ENCODE measurements around the gene CPZ. TPM values are rescaled to one million over a fixed set of nuclear protein-coding genes. Genes with fewer than 3 reads are reported as not detected.

Gene CPZ
- total and polyA plus RNA-seq, 2 experiments from 2014 or later: 24.6 to 37.3 TPM

DNA sequence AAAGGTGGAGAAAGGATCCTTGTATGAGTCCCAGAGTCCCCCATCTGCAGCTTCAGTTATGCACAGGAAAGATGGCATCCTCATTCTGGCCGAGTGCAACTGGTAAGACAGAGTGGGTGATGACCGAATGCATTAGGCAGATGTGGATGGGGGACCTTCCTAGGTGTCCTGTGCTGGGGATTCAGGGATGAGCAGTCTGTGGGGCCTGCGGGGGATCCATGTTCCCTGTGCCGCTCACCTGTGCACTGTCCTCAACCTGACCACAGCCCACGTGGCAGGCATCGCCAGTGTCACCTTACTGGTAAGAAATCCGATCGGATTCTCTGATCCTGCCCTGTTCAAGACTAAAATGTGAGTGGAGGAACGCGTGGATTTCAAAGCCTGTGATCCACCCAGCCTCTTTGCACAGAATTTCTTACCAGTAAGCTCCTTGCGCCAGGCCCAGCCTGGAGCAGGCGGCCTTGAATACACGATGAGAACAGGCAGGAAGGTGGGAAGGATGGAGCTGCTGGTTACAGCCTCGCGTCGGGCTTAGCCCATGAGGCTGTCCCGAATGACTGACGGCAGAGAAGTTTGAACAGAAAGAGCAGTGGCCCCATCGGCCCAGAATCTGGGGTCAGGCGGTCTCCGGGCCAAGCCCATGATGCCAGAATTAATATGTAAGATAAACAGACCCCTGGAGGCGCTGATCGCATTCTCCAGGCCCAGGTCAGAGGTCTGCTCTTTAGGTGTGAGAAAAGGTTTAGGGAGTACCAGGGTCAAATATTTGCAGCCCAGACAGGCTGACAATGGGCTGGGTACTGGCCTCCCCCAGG lies 56.5 kb downstream of the CPZ start:
- TF ChIP-seq ZNF114 (CRISPR knock-in tag; IDR thresholded peaks at IDR 0.05) (no peak), EZH2 (IDR thresholded peaks at IDR 0.05; ENCODE audit: low read depth, unreplicated experiment) (no peak)
- TF ChIP-seq, protein P1, sequence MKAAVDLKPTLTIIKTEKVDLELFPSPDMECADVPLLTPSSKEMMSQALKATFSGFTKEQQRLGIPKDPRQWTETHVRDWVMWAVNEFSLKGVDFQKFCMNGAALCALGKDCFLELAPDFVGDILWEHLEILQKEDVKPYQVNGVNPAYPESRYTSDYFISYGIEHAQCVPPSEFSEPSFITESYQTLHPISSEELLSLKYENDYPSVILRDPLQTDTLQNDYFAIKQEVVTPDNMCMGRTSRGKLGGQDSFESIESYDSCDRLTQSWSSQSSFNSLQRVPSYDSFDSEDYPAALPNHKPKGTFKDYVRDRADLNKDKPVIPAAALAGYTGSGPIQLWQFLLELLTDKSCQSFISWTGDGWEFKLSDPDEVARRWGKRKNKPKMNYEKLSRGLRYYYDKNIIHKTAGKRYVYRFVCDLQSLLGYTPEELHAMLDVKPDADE (IDR thresholded peaks at IDR 0.05): no peak
- no peak for DNase-seq (ENCODE audit: low spot score)
- no peaks in the 10 kb centered on the region for H3K36me3 ChIP-seq (ENCODE audit: insufficient read depth)
- Mint-ChIP-seq H3K27me3 (ENCODE audit: insufficient read depth, low read depth, poor library complexity) (peaks cover 7% of the 10 kb centered on the region), H3K4me3 (no peak overlapping the region), H3K9me3 (no peaks in the 10 kb centered on the region), H3K36me3 (ENCODE audit: low read depth) (no peaks in the 10 kb centered on the region), H3K4me1 (peaks cover 6% of the 10 kb centered on the region), H3K27ac (no peak overlapping the region)
- H3K27me3 ChIP-seq (ENCODE audit: insufficient read depth): no peaks in the 10 kb centered on the region
- H4K20me1 ChIP-seq (replicated peaks; ENCODE audit: insufficient read depth): no peaks in the 10 kb centered on the region
- no peak overlapping the region for H3K27ac ChIP-seq (ENCODE audit: low read depth)
- no peaks in the 10 kb centered on the region for H3K9me2 ChIP-seq (ENCODE audit: insufficient read depth)
- H3K79me2 ChIP-seq (replicated peaks; ENCODE audit: insufficient read depth): no peaks in the 10 kb centered on the region
- no peak overlapping the region for H3K4me2 ChIP-seq
- no peak overlapping the region for H3K4me3 ChIP-seq
- no peaks in the 10 kb centered on the region for H3F3A ChIP-seq (replicated peaks; ENCODE audit: low read depth)
- H2AFZ ChIP-seq: peak overlapping the region; percentile 28; the same call in 1 of the 2 replicates
- ATAC-seq: no peak
- H3K4me1 ChIP-seq (ENCODE audit: insufficient read depth): no peaks in the 10 kb centered on the region

DNA sequence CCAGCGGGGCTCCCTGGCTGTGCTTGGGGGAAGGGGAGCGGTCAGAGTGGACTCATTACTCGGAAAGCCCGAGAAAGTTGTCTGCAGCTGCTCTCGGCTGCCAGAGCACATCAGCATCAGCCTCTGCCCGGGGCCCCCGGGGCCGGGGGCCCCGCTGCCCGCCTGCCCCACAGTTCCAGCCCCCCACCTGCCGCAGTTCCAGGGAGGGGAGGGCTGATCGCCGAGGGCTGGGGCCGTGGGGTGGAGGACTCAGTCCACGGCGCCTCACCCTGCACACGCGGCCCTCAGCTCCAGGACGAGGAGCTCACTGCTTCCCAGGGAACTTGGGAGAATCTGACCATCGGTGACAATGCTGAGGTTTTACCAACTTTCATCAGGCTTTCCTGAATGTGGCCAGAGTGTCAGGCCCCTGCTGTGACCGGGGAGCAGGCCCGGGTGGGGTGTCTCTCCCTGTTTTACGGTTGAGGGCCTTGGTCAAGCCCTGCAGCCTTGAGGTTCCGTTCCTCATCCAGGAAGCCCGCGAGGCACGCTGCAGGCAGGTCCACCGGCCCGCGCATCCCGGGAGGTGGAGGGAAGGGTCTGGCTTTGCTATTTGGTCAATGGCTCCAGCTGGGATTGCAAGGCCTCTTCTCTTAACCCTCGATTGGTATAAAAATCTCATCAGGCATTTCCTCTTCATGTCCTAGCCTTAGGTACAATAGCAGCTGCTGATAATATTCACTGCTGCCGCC lies 57.2 kb downstream of the CPZ start:
- H3K4me2 ChIP-seq: no peak overlapping the region
- H3K79me2 ChIP-seq (replicated peaks; ENCODE audit: insufficient read depth): no peaks in the 10 kb centered on the region
- no peaks in the 10 kb centered on the region for H3K36me3 ChIP-seq (ENCODE audit: insufficient read depth)
- H3K4me3 ChIP-seq: no peak overlapping the region
- no peaks in the 10 kb centered on the region for H3K9me2 ChIP-seq (ENCODE audit: insufficient read depth)
- no peak for ATAC-seq
- Mint-ChIP-seq H3K4me1 (peaks cover 6% of the 10 kb centered on the region), H3K36me3 (ENCODE audit: low read depth) (no peaks in the 10 kb centered on the region), H3K27ac (no peak overlapping the region; the same call in 1 of the 2 replicates), H3K4me3 (no peak overlapping the region), H3K27me3 (ENCODE audit: insufficient read depth, low read depth, poor library complexity) (peaks cover 7% of the 10 kb centered on the region), H3K9me3 (no peaks in the 10 kb centered on the region; the same call in 2 of the 3 replicates)
- no peaks in the 10 kb centered on the region for H3K4me1 ChIP-seq (ENCODE audit: insufficient read depth)
- no peaks in the 10 kb centered on the region for H3F3A ChIP-seq (replicated peaks; ENCODE audit: low read depth)
- TF ChIP-seq NANOG (IDR thresholded peaks at IDR 0.05; ENCODE audit: borderline replicate concordance) (no peak), ZNF114 (CRISPR knock-in tag; IDR thresholded peaks at IDR 0.05) (no peak)
- no peak overlapping the region for H3K27ac ChIP-seq (ENCODE audit: low read depth)
- no peak for DNase-seq (ENCODE audit: low spot score)
- H3K27me3 ChIP-seq (ENCODE audit: insufficient read depth): no peaks in the 10 kb centered on the region
- 0 out of 2 replicates have a peak overlapping the region, but pooled peaks have one; percentile 28 for H2AFZ ChIP-seq
- no peaks in the 10 kb centered on the region for H4K20me1 ChIP-seq (replicated peaks; ENCODE audit: insufficient read depth)

DNA sequence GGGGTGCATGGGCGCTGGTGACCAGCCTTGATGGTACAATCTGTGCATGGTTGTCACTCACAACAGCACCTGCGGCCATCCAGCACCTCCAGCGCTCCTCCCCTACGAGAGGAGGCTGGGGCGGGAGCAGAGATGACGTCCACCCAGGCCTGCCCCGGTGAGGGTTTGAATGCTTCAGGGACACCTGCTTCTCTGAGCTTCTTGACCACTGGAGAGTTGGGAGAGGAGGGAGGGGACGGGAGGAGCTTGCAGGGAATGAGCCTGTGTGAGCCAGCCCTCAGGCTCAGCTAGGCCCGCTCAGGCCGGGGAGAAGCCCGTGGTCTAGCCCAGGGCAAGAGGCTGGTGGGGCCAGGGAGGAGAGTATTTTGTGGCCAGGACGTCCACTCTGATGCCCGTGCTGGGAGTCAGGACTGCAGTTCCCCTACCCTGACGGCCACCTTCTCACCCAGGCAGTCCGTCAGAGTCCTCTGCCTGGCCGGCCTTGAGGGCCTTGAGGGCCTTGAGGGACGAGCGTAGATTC lies 59.2 kb downstream of the CPZ start:
- H2AFZ ChIP-seq: no peak overlapping the region
- Mint-ChIP-seq H3K36me3 (ENCODE audit: low read depth) (no peaks in the 10 kb centered on the region), H3K4me1 (peaks cover 6% of the 10 kb centered on the region), H3K9me3 (no peaks in the 10 kb centered on the region; the same call in 2 of the 3 replicates), H3K4me3 (no peak overlapping the region), H3K27me3 (ENCODE audit: insufficient read depth, low read depth, poor library complexity) (peaks cover 7% of the 10 kb centered on the region), H3K27ac (no peak overlapping the region)
- no peak overlapping the region for H3K4me3 ChIP-seq
- H3K9me2 ChIP-seq (ENCODE audit: insufficient read depth): no peaks in the 10 kb centered on the region
- no peak for TF ChIP-seq ZNF114 (CRISPR knock-in tag; IDR thresholded peaks at IDR 0.05)
- no peak for ATAC-seq
- H3K36me3 ChIP-seq (ENCODE audit: insufficient read depth): no peaks in the 10 kb centered on the region
- no peaks in the 10 kb centered on the region for H3K79me2 ChIP-seq (replicated peaks; ENCODE audit: insufficient read depth)
- no peak overlapping the region for H3K4me2 ChIP-seq
- no peaks in the 10 kb centered on the region for H3F3A ChIP-seq (replicated peaks; ENCODE audit: low read depth)
- no peaks in the 10 kb centered on the region for H3K4me1 ChIP-seq (ENCODE audit: insufficient read depth)
- H3K27ac ChIP-seq (ENCODE audit: low read depth): no peak overlapping the region
- H3K27me3 ChIP-seq (ENCODE audit: insufficient read depth): no peaks in the 10 kb centered on the region
- DNase-seq (ENCODE audit: low spot score): no peak
- no peaks in the 10 kb centered on the region for H4K20me1 ChIP-seq (replicated peaks; ENCODE audit: insufficient read depth)

Data from GM23338 (cell line).